HG02943 (cell line): ENCODE measurements around the gene RIPOR3.

ENCODE experiments used
- ATAC-seq: cut with Tn5 transposase; IDR thresholded peaks from one replicate; pipeline ENCODE4 v1.9.1; 2021; ENCODE audit warnings: mild to moderate bottlenecking, low read depth, moderate library complexity; ENCODE audit not compliant: unreplicated experiment

RIPOR3 gene

GRCh38 chr20:50690650-50691572 lies at the start of gene RIPOR3:
RIPOR3 (minus strand) TSS chr20:50691542; CDS start chr20:50691128, 414 bp downstream.
- ATAC-seq, result no peak

GRCh38 chr20:50737352-50737751 lies 46.0 kb upstream of the RIPOR3 start:
- no peak for ATAC-seq

GRCh38 chr20:50735813-50736212 lies 44.5 kb upstream of the RIPOR3 start:
- no peak for ATAC-seq

- no peak for ATAC-seq
Measured at GRCh38 chr20:50734730-50735679, 43.7 kb upstream of the RIPOR3 start.

GRCh38 chr20:50733644-50734349 lies 42.5 kb upstream of the RIPOR3 start:
- no peak for ATAC-seq

- ATAC-seq, result no peak
Measured at GRCh38 chr20:50731930-50732690, 40.8 kb upstream of the RIPOR3 start.

- peak; percentile 83 for ATAC-seq
Measured at GRCh38 chr20:50731055-50731929, 40.0 kb upstream of the RIPOR3 start, which contains the start of gene PARD6B. PARD6B (plus strand) TSS chr20:50731580; CDS start chr20:50731787, 207 bp downstream.

- no peak for ATAC-seq
Measured at GRCh38 chr20:50730765-50731054, 39.4 kb upstream of the RIPOR3 start.

GRCh38 chr20:50729901-50730764 lies 38.8 kb upstream of the RIPOR3 start:
- ATAC-seq, result no peak

- ATAC-seq, result no peak
Measured at GRCh38 chr20:50728981-50729874, 37.9 kb upstream of the RIPOR3 start.

- no peak for ATAC-seq
Measured at GRCh38 chr20:50728486-50728980, 37.2 kb upstream of the RIPOR3 start.

GRCh38 chr20:50727792-50728485 lies 36.6 kb upstream of the RIPOR3 start:
- ATAC-seq, result no peak

- ATAC-seq, result no peak
Measured at GRCh38 chr20:50726955-50727791, 35.8 kb upstream of the RIPOR3 start.

- ATAC-seq, result no peak
Measured at GRCh38 chr20:50725724-50726005, 34.3 kb upstream of the RIPOR3 start.

GRCh38 chr20:50724851-50725723 lies 33.7 kb upstream of the RIPOR3 start:
- no peak for ATAC-seq
